HFF-Myc (cell line): Measurements from ENCODE around the gene OCRL.
A peak's percentile ranks its signal among the peaks of the same experiment; 100 is the strongest.

ENCODE experiments used
- DNase-seq: peaks from one replicate; pipeline ENCODE4 v3.0.0-alpha.2; 2011; ENCODE audit warnings: low read depth; ENCODE audit errors: extremely low read depth
- H3K4me3 ChIP-seq: replicated peaks from 2 replicates; pipeline ENCODE4 v1.5.1; 2011; ENCODE audit warnings: low read depth, mild to moderate bottlenecking, control low read depth, low read length
- CTCF ChIP-seq: IDR thresholded peaks from 2 replicates; pipeline ENCODE4 v1.5.1; 2012; ENCODE audit warnings: mild to moderate bottlenecking, low read depth, low read length, control low read depth; ENCODE audit errors: missing control alignments

The OCRL gene

GRCh38 chrX:129540068-129540653 is at the start of gene OCRL:
OCRL (plus strand) TSS chrX:129540259; CDS start chrX:129540440, 181 bp downstream.
- DNase-seq: no peak
- TF ChIP-seq CTCF: peak; percentile 55
- peak within 1 kb of the TSS; percentile 60 for H3K4me3 ChIP-seq

- no peak for TF ChIP-seq CTCF
- no peak overlapping the region for H3K4me3 ChIP-seq
- no peak for DNase-seq
Observed at GRCh38 chrX:129490330-129490729, 49.7 kb upstream of the OCRL start.

DNA sequence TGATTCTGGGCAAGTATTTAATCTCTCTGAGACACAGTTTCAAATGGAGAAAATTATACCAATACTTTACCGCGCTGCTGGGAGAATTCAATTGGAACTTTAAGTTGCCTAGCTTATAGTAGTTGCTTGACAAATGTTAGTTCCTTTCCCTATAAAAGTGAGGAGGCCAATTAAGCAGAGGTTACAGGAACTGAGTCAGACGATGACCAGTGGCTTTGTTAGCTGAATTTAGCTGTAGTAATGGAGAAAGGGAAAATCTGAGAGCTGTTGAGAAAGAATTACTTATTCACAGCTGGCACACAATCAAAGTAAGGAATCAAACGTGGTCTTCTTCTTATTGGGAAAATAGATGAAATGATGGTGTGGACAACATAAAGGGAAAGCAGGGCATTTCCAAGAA is 46.4 kb upstream of the OCRL start:
- H3K4me3 ChIP-seq: no peak overlapping the region
- TF ChIP-seq CTCF: no peak
- DNase-seq: no peak

DNA sequence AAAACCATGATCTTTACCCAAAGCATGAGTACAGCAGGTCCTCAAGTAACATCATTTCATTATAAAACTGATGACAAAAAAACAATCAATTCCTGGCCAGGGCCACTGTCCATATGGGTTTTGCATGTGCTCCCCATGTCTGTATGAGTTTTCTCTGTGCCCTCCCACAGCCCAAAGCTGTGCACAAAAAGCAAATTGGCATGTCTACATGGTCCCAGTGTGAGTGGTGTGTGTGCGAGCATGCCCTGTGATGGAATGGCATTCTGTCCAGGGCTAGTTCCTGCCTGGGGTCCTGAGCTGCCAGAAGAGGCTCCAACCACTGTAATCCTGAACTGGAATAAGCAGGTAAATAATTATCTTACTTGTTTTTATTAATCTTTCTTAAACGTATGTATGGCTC is 45.2 kb upstream of the OCRL start:
- no peak for DNase-seq
- no peak for TF ChIP-seq CTCF
- H3K4me3 ChIP-seq: no peak overlapping the region

DNA sequence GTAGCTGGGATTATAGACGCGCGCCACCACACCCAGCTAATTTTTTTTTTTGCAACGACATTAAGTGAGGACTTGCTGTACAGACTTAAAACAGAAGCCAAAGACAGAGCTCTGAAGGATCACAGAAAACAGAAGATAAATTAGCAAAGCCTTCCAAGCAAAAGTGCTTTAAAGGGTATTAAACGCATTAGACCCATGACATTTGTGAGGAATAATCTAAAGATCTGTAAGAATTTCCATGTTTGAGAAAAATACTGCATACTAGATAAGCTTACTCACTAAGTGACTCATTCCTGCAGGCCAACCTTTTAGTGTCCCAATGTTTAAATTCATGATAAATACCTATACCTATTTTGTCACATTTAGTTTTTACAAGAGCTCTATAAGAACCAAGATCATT is 44.2 kb upstream of the OCRL start:
- H3K4me3 ChIP-seq: no peak overlapping the region
- DNase-seq: no peak
- no peak for TF ChIP-seq CTCF

DNA sequence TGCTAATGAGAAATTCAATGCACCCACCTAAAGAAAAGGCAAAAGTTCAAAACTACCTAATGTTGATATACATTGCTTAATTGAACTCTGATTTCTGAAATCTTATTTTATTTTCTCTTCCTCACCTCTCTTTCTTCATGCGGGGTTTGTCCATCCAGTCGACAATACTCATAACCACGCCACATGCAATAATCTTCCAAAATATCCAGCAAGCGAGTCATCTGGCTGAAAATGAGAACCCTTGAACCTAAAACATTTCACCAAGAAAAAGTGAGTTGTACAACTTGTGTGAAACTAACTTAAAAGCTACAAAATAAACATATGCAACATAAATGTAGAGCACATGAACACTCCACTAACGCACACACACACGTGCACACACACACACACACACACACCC is 43.4 kb upstream of the OCRL start:
- no peak overlapping the region for H3K4me3 ChIP-seq
- TF ChIP-seq CTCF: no peak
- no peak for DNase-seq
